Smooth muscle cell of the umbilical artery (primary cell): ENCODE measurements around the gene CHST1. TPM values are rescaled to one million over a fixed set of nuclear protein-coding genes. Genes with fewer than 3 reads are reported as not detected.

ENCODE experiments used
- total RNA-seq: library from RNA; depleted of rRNA; stranded (reverse); fragments of >200 nt; gene quantifications from 2 replicates; pipeline ENCODE4 v1.2.3, GENCODE V29; 2014

The CHST1 gene
- 0.59 and 2.4 TPM in 2 replicates for total RNA-seq

GRCh38 chr11:45665206-45665932 lies at the start of gene CHST1:
Gene CHST1 (minus strand): TSS chr11:45665622. CDS start chr11:45650923, 14,699 bp downstream.

Other genes starting within 250 kb of the CHST1 start
- gene SLC35C1, start 139.5 kb upstream of the CHST1 start, total RNA-seq, result 11.9 and 23.4 TPM in 2 replicates
- gene CRY2, start 181.9 kb upstream of the CHST1 start, total RNA-seq, result 13.4 and 15.6 TPM in 2 replicates
- gene MAPK8IP1, start 220.0 kb upstream of the CHST1 start, total RNA-seq, result 3.6 and 6.2 TPM in 2 replicates
- gene FREY1, start 241.6 kb upstream of the CHST1 start, total RNA-seq, result 1.1 and 1.8 TPM in 2 replicates